Uterus (tissue), 4 donors: ENCODE results near the gene GPR31. TPM values are rescaled to one million over a fixed set of nuclear protein-coding genes. Genes with fewer than 3 reads are reported as not detected.
A peak's percentile ranks its signal among the peaks of the same experiment; 100 is the strongest.

Experiments used
- DNase-seq, 2 donors: peaks; one replicate each; pipeline ENCODE4 v3.0.0-alpha.2; 2019 to 2020
- H3K27ac ChIP-seq, 2 donors: fragments of 200-600 bp; sonication (generic); 1 replicate in 1 of 2; 2 replicates in 1 of 2; pipeline ENCODE4 v1.5.1; 2016 to 2018
- H3K27me3 ChIP-seq, 2 donors: fragments of 200-600 bp; sonication (generic); one replicate each; pipeline ENCODE4 v1.5.1; 2018 to 2019; ENCODE audit warnings: control low read depth in 1 of 2
- H3K36me3 ChIP-seq, 2 donors: fragments of 200-600 bp; sonication (generic); one replicate each; pipeline ENCODE4 v1.5.1; 2019; ENCODE audit warnings: control low read depth in 1 of 2
- H3K4me1 ChIP-seq, 2 donors: fragments of 200-600 bp; sonication (generic); one replicate each; pipeline ENCODE4 v1.5.1; 2018 to 2019; ENCODE audit warnings: control low read depth in 1 of 2
- H3K4me3 ChIP-seq, 2 donors: fragments of 200-600 bp; sonication (generic); 1 replicate in 1 of 2; 2 replicates in 1 of 2; pipeline ENCODE4 v1.5.1; 2018 to 2019; ENCODE audit warnings: mild to moderate bottlenecking in 1 of 2
- H3K9me3 ChIP-seq, 2 donors: fragments of 200-600 bp; sonication (generic); one replicate each; pipeline ENCODE4 v1.5.1; 2019; ENCODE audit warnings: control low read depth in 1 of 2
- POLR2A ChIP-seq, 2 donors: fragments of 450-650 bp; IDR thresholded peaks; one replicate each; pipeline ENCODE4 v1.6.1; 2016; ENCODE audit warnings: antibody characterized with exemption in 2 of 2, mild to moderate bottlenecking in 1 of 2, moderate library complexity in 1 of 2
- intact Hi-C: fragments of 100-400 bp; cut with DNase I; formaldehyde crosslinking; loops from one replicate; pipeline ENCODE4 v1.15.1; 2023; ENCODE audit warnings: low total_unique reads
- total RNA-seq, 4 donors: library from RNA; depleted of rRNA in 3 of 4; stranded (reverse); fragments of >200 nt in 3 of 4; gene quantifications; one replicate each; pipeline versions ENCODE4 v1.1.0 to v1.2.4, GENCODE V29; 2014 to 2023
- TF ChIP-seq, protein P1 (sequence below), 4 experiments: fragments of 200-600 bp in 2 of 4; fragments of 450-650 bp in 2 of 4; sonication (generic) in 2 of 4; IDR thresholded peaks; one replicate each; pipeline ENCODE4 v1.5.1; 2016 to 2019; ENCODE audit warnings: antibody characterized with exemption in 4 of 4, mild to moderate bottlenecking in 2 of 4, moderate library complexity in 1 of 4
- donor health status: DM: yes; HTN: yes; CAD: no.

The GPR31 gene
- total RNA-seq, 4 donors from 2014 or later, result not detected

DNA sequence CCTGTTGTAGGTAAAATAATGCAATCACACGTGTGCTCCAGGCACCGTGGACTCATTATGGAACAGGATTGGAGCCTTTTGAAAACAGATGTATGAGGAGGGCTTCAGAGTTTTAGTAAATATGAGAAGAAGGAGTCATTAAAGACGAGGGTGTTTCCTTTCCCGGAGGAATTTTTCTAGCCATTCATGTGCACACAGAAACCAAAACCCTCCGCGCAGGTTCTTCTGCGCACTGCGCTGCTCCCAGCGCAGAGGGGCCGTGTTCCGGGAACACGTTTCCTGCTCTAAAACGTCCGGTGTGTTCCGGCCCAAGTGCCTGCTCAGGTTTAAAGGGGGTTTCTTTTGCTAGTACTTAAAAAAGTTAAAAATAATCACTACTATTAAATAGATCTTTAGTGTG lies 11.6 kb downstream of the GPR31 start:
- H3K27ac ChIP-seq, result no peak overlapping the region
- intact Hi-C loops, result loop anchor here (10.0 kb wide), 1 partner anchor 371 kb away; no protein-coding TSS in a partner anchor
- H3K4me3 ChIP-seq, result no peak overlapping the region
- no peaks in the 10 kb centered on the region for H3K4me1 ChIP-seq
- TF ChIP-seq, protein P1, sequence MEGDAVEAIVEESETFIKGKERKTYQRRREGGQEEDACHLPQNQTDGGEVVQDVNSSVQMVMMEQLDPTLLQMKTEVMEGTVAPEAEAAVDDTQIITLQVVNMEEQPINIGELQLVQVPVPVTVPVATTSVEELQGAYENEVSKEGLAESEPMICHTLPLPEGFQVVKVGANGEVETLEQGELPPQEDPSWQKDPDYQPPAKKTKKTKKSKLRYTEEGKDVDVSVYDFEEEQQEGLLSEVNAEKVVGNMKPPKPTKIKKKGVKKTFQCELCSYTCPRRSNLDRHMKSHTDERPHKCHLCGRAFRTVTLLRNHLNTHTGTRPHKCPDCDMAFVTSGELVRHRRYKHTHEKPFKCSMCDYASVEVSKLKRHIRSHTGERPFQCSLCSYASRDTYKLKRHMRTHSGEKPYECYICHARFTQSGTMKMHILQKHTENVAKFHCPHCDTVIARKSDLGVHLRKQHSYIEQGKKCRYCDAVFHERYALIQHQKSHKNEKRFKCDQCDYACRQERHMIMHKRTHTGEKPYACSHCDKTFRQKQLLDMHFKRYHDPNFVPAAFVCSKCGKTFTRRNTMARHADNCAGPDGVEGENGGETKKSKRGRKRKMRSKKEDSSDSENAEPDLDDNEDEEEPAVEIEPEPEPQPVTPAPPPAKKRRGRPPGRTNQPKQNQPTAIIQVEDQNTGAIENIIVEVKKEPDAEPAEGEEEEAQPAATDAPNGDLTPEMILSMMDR (IDR thresholded peaks at IDR 0.05), result no peak
- no peak for TF ChIP-seq POLR2A (IDR thresholded peaks at IDR 0.05)
- no peaks in the 10 kb centered on the region for H3K36me3 ChIP-seq
- no peaks in the 10 kb centered on the region for H3K27me3 ChIP-seq
- DNase-seq, result no peak
- no peaks in the 10 kb centered on the region for H3K9me3 ChIP-seq

DNA sequence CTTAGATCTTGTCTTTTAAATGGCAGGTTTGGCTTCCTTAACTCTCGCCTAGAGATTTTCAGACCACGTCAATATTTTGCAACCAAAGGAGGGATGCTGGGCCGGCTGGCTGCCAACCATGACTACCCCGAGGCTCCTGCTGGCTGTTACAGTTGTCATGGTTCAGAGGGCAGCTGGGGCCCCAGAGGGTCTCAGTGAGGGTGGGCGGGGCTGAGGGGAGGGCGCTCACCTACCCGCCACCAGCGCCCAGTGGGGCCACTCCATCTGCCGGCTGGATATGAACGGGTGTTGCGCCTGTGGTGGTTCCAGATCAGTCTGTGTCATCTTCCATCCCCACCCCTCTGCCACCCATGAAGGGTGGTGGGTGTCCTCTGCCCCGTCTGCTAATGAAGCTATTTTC lies 12.3 kb downstream of the GPR31 start:
- TF ChIP-seq, protein P1 (IDR thresholded peaks at IDR 0.05), result no peak
- no peak for TF ChIP-seq POLR2A (IDR thresholded peaks at IDR 0.05)
- Histone ChIP-seq H3K9me3 (no peaks in the 10 kb centered on the region), H3K4me3 (no peak overlapping the region), H3K27ac (no peak overlapping the region), H3K36me3 (no peaks in the 10 kb centered on the region), H3K27me3 (no peaks in the 10 kb centered on the region), H3K4me1 (no peaks in the 10 kb centered on the region)
- intact Hi-C loops, result loop anchor here (10.0 kb wide), 1 partner anchor 371 kb away; no protein-coding TSS in a partner anchor
- no peak for DNase-seq

DNA sequence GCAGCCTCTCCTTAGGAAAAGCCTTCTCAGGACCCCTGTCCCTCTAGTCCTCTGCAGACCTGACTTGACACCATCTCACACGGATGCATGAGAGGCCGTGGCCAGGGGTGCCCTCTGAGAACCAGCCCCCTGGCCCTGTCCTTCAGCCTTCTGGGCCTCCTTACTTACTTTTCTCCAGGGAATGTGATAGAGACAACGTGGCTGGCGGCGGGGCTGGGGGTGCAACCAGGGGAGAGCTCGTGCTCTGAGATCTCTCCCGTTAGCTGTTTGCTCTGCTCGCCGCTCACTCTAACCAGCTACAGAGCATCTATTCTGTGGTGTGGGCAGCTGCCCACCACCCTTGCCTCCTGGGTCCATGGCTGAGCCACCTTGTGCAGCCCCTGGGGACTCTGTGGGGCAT lies 14.7 kb downstream of the GPR31 start:
- TF ChIP-seq, protein P1 (IDR thresholded peaks at IDR 0.05), result no peak
- Histone ChIP-seq H3K9me3 (no peaks in the 10 kb centered on the region), H3K27me3 (no peaks in the 10 kb centered on the region), H3K4me1 (no peaks in the 10 kb centered on the region), H3K36me3 (no peaks in the 10 kb centered on the region), H3K4me3 (no peak overlapping the region), H3K27ac (no peak overlapping the region)
- intact Hi-C loops, result loop anchor here (10.0 kb wide), 1 partner anchor 368 kb away; no protein-coding TSS in a partner anchor
- DNase-seq, result no peak

DNA sequence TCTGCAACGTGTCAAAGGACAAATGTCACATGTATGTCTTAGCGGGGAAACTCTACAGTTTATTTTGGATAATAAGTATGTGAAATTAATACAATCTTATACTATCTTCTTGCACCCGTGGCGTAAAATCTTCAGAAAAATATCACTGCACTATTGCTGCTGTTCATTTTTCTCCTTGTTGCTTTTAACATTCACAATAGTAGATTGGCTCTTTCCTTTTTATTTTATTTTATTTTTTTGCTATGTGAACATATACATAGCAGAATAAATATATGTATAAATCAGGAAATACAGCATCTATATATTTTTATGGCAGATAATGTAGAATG lies 15.4 kb downstream of the GPR31 start:
- Histone ChIP-seq H3K4me3 (no peak overlapping the region), H3K4me1 (no peaks in the 10 kb centered on the region), H3K27me3 (no peaks in the 10 kb centered on the region), H3K9me3 (no peaks in the 10 kb centered on the region), H3K27ac (no peak overlapping the region), H3K36me3 (no peaks in the 10 kb centered on the region)
- TF ChIP-seq POLR2A (IDR thresholded peaks at IDR 0.05), result no peak
- TF ChIP-seq, protein P1 (IDR thresholded peaks at IDR 0.05), result no peak
- no peak for DNase-seq
- intact Hi-C loops, result loop anchor here (10.0 kb wide), 1 partner anchor 368 kb away; no protein-coding TSS in a partner anchor

DNA sequence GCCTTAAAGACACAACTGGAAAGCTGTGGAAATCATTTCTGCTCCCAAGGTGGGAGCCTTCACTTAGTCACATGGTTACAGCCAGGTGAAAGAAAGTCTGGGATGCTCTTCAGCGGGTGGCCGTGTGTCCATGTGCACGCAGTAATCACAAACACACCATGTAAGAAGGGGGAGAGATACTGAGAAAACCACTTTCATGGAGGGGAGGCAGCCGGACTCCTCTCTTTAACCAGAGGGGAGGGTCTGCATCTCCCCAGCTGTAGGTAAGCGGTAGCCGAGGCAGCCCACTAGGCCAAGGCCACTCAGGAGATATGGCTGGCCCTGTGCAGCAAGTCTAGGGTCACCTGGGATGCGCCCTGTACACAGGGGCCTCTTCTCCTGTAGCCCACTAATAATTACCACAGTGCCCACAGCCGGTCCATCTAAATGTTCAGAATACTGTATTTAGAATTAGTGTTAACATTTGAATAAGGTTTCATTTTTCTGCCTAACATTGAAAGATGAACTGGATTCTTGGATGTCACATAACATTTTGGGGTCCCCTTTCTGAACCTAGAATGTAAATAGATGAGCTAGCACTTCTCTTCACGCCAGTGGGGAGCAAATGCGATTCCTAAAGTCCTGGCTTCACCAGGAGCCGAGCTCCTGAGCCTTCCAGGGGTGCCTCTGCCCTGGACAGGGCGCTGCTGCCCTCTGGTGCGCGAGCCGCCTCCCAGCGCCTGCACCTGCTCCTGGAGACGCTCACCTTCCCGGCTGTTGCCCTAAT lies 15.9 kb downstream of the GPR31 start:
- DNase-seq, result peak in 1 of 2 donors; percentile 39
- intact Hi-C loops, result loop anchor here (10.0 kb wide), 1 partner anchor 367 kb away; no protein-coding TSS in a partner anchor
- no peak overlapping the region for H3K4me3 ChIP-seq

More for the DNA sequence above, 15.9 kb downstream of the GPR31 start:
- Histone ChIP-seq H3K27ac (no peak overlapping the region), H3K27me3 (no peaks in the 10 kb centered on the region), H3K36me3 (no peaks in the 10 kb centered on the region), H3K4me1 (no peaks in the 10 kb centered on the region), H3K9me3 (no peaks in the 10 kb centered on the region)
- TF ChIP-seq, protein P1 (IDR thresholded peaks at IDR 0.05), result peak; percentile 65 to 80 (median 77)
- no peak for TF ChIP-seq POLR2A (IDR thresholded peaks at IDR 0.05)
